Measurements from ENCODE around the gene TMED5. TPM values are rescaled to one million over a fixed set of nuclear protein-coding genes. Genes with fewer than 3 reads are reported as not detected.

Gene TMED5
- total RNA-seq, 1 donor from 2014 or later: 59.9 TPM

DNA sequence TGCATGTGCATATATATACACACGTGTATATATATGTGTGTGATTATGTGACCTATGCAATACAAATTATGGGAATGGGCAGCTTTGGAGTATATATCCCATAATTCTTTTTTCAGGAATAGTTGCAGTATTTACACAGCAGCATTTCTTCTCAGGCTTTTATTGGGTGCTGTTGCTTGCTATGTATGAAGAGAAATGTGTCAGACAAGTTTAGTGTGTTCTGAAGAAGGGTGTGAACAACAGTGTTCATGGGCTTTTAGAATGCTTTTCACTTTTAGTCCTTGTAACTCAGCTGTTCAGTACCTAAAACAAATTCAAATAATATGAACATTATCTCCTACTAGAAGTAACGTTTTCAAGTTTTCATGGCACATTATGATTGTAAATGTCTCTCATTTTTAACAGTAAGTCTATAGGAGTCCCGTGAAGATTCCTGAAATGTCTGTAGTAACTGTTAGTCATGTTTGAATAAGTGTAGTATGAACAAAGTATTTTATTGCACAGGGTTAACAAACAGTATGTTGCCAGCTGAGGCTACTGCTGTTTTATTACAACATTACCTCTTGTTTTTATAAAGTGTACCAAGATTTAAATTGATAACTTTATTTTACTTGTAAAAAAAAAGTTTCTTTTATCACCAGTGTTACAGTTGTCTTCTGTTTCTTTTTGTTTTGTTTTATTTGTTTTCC is 42.5 kb downstream of the TMED5 start:
- DNase-seq (ENCODE audit: missing footprints) (no peak), ATAC-seq (no peak)
- intact Hi-C loops (cut with DNase I): no loop called here

DNA sequence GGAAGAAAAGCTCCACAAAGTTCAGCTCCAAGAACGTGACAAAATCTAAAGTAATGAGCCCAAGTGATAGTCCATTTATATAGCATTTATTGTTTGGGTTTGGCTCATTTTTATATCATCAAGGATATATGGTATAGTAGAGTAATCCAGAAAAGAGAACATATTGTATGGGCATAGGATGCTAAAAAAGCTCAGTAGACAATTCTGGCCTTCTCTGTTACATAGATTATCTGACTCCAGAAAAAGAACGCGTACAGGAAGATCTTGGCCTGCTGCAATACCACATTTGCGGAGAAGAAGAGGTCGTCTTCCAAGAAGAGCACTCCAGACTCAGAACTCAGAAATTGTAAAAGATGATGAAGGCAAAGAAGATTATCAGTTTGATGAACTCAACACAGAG is 43.8 kb downstream of the TMED5 start:
- ATAC-seq (no peak), DNase-seq (ENCODE audit: missing footprints) (no peak)
- intact Hi-C loops (cut with DNase I): no loop called here

DNA sequence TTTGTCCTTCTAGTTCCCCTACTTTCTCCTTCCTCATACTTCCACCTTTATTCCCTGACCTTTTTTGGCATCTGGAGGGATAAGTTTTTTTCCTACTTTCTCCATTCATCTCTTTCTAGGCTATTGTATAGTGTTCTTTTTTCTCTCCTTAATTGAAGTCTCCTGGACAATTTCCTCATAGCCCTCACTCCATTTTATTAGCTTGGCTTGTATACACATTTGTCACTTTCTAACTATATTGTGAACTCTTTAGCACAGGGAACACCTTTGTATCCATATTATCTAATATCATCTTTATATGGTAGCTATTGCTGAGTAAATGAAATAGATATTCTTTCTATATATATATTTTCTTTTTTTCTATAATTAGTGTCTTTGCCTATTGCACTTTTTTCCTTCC is 47.6 kb downstream of the TMED5 start:
- no peak for ATAC-seq
- no peak for DNase-seq (ENCODE audit: missing footprints)
- intact Hi-C loops (cut with DNase I): no loop called here

GRCh38 chr1:93129507-93130099 is 50.6 kb downstream of the TMED5 start:
- ATAC-seq: no peak
- DNase-seq (ENCODE audit: missing footprints): no peak
- intact Hi-C loops (cut with DNase I): no loop called here

GRCh38 chr1:93124556-93125355 is 55.5 kb downstream of the TMED5 start:
- no peak for ATAC-seq
- intact Hi-C loops (cut with DNase I): no loop called here

DNA sequence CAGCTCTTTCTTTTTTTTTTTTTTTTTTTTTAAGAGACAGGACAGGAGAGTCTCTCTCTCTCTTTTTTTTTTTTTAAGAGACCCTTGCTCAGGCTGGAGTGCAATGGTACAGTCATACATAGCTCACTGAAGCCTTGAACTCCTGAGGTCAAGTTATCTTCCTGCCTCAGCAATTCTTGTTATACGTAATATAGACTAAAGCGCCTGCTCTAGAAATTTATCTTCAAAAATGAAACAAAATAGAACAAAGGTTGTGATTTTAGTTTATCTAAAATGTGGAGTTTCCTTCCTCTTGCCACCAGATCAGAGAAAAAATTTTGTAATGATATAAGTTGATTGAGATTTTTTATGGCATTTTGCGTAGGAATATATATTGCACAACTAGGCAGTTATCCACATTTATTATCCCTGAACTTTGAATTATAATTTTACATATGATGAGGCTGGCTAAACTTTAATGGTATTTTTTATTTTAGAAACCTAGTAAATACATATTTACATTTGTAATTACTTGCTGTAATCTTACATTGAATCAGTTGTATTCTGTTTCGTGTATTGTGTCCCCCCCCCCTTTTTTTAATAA is 56.9 kb downstream of the TMED5 start:
- intact Hi-C loops (cut with DNase I): no loop called here
- ATAC-seq (no peak), DNase-seq (ENCODE audit: missing footprints) (no peak)

More at GRCh38 chr1:93124556-93125355, 55.5 kb downstream of the TMED5 start:
- no peak for DNase-seq (ENCODE audit: missing footprints)

DNA sequence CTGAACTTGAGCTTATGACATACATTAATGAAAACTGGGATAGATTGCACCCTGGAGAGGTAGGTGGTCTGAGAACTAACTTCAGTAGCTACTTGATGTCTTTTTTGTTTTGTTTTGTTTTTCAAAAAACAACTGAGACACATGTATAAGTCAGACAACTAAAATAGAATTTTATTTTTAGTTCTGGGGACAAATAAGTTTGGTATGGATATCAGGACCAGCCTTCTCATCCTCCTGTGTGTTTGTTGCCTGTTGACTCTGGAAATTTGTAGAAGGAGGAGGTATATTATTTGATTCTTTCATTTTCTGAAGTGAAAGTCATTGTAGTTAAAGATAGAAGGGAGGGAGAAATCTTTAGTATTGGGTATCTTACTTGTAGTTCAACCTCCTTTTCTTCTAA is 59.6 kb downstream of the TMED5 start:
- intact Hi-C loops (cut with DNase I): no loop called here
- DNase-seq (ENCODE audit: missing footprints): no peak
- ATAC-seq: no peak

DNA sequence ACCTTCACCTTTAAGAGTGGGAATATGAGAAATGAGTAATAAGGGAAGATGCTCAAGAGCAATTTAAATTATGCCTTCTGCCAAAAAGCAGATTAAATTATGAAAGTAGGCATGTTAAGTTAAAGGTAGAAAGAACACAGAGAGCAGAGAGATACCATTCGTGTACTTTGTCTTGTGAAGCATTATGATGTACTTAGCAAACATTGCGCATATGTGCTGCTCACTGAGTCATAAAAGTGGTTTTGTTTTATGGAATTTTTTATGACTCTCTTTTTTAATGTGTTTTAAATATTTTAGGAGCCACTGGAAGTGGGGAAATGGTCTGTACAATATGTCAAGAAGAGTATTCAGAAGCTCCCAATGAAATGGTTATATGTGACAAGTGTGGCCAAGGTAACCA is 65.8 kb downstream of the TMED5 start:
- intact Hi-C loops (cut with DNase I): no loop called here
- no peak for ATAC-seq
- no peak for DNase-seq (ENCODE audit: missing footprints)

DNA sequence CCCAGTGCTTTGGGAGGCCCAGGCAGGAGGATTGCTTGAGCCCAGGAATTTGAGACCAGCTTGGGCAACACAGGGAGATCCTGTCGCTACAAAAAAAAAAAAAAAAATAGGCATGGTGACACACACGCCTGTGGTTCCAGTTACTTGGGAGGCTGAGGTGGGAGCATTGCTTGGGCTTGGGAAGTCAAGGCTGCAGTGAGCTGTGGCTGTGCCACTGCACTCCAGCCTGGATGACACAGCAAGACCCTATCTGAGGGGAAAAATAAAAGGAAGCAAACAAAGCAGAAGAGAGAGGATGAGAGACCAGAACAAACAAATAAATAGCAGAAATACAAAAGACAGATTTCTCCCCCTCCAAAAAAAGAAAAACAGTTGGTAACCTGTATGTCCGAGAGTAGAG is 67.1 kb downstream of the TMED5 start:
- DNase-seq (ENCODE audit: missing footprints) (no peak), ATAC-seq (no peak)
- intact Hi-C loops (cut with DNase I): no loop called here

- ATAC-seq (no peak), DNase-seq (ENCODE audit: missing footprints) (no peak)
- intact Hi-C loops (cut with DNase I): no loop called here
These were observed 68.7 kb downstream of the TMED5 start for GRCh38 chr1:93111561-93111960.

DNA sequence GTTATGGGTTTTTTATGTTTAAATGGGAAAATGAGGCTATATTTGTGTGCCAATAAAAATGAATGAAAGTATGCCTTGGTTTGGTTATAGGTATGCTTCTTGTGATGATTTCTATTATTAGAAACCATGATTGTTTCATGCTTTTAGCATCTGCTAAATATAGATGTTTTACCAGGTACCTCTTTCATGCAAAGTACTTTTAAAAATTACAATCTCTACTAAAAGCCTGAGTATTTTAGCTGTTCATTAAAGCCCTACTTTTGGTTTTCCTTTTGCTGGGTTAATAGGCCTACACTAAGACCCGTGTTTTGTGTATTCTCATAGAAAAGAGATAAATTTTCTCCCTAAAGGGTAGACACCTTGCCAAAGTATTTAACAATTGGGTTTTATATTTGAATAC is 69.1 kb downstream of the TMED5 start:
- intact Hi-C loops (cut with DNase I): no loop called here
- ATAC-seq (no peak), DNase-seq (ENCODE audit: missing footprints) (no peak)

DNA sequence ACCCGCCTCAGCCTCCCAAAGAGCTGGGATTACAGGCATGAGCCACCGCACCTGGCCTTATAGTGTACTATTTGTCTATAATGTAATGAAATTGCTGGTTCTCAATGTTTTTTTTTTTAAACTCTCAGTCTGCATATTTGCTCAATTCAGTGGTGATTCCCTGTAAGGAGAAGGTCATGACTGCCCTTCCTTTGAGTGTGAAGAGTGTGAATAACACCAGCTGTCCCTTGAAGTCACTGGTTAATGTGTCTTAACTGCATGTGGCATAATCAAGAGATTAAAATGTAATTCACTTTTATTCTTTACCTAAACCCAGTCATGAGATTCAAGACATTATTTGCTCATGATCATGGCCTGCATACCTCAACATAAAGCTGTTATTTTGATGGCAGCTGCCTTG is 70.6 kb downstream of the TMED5 start:
- ATAC-seq (no peak), DNase-seq (ENCODE audit: missing footprints) (no peak)
- intact Hi-C loops (cut with DNase I): no loop called here

DNA sequence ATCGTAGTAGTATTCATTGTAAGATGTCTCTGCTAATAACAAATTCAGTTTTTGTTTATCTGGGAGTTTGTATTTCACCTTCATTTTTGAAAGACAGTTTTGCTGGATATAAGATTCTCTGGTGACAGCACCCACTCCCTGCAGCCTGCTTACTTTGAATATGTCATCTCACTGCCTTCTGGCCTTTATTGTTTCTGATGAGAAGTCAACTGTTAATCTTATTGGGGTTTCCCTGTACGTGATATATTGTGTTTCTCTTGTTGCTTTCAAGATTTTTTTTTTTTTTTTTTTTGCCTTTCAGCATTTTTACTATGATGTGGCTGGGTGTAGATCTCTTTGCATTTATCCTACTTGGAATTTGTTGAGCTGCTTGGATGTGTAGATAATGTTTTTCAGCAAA is 71.9 kb downstream of the TMED5 start:
- intact Hi-C loops (cut with DNase I): no loop called here
- DNase-seq (ENCODE audit: missing footprints) (no peak), ATAC-seq (no peak)

DNA sequence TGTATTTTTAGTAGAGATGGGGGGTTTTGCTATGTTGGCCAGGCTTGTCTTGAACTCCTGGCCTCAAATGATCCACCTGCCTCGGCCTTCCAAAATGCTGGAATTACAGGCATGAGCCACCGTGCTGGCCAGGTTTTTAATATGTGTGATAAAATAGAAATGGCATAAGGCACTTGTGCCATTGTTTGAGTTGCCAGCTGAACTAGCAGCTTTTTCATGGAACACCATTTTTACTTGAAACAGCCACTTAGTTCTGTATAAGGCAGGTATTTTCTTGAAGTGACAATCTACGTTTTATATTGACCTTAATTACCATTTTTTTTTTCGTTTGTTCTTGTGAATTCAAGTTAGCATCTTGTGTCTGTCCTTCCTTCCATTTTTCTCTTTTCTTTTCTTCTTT is 72.8 kb downstream of the TMED5 start:
- intact Hi-C loops (cut with DNase I): no loop called here
- DNase-seq (ENCODE audit: missing footprints): no peak
- no peak for ATAC-seq

GRCh38 chr1:93106226-93106625 is 74.0 kb downstream of the TMED5 start:
- ATAC-seq (no peak), DNase-seq (ENCODE audit: missing footprints) (no peak)
- intact Hi-C loops (cut with DNase I): no loop called here

DNA sequence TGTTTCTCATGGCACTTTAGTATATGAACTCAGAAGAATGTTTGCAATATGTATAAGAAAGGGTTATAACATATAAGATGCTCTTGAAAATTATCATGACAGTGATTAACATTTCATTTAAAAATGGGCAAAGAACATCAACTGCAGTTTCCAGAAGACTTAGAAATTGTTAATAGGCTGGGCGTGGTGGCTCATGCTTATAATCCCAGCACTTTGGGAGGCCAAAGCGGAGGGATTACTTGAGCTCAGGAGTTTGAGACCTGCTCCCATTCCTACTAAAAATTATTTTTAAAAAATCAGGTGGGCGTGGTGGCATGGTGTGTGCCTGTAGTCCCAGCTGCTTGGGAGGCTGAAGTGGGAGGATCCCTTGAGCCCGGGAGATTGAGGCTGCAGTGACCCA is 78.1 kb downstream of the TMED5 start:
- DNase-seq (ENCODE audit: missing footprints) (no peak), ATAC-seq (no peak)
- intact Hi-C loops (cut with DNase I): no loop called here
